Omental fat pad (tissue), 4 donors: ENCODE measurements around the gene PRKCZ. TPM values are rescaled to one million over a fixed set of nuclear protein-coding genes. Genes with fewer than 3 reads are reported as not detected.

Source experiments
- ATAC-seq: fragments of 150-250 bp; one replicate; pipeline ENCODE4 v1.9.1; 2016; ENCODE audit warnings: mild to moderate bottlenecking, moderate library complexity; ENCODE audit not compliant: low FRiP score
- DNase-seq: peaks from one replicate; pipeline ENCODE4 v3.0.0-alpha.2; 2019; ENCODE audit warnings: low spot score
- total RNA-seq, 4 donors: library from RNA; depleted of rRNA; stranded (reverse); fragments of >200 nt; gene quantifications; one replicate each; pipeline ENCODE4 v1.1.0, GENCODE V29; 2016
- TF ChIP-seq, protein P1 (sequence below), 3 donors: fragments of 450-650 bp; IDR thresholded peaks; one replicate each; pipeline ENCODE4 v1.5.1; 2016 to 2017; ENCODE audit warnings: antibody characterized with exemption in 3 of 3, mild to moderate bottlenecking in 3 of 3, moderate library complexity in 2 of 3

Gene PRKCZ
- total RNA-seq, 4 donors from 2014 or later: 2.5 to 8.1 (median 2.6) TPM

DNA sequence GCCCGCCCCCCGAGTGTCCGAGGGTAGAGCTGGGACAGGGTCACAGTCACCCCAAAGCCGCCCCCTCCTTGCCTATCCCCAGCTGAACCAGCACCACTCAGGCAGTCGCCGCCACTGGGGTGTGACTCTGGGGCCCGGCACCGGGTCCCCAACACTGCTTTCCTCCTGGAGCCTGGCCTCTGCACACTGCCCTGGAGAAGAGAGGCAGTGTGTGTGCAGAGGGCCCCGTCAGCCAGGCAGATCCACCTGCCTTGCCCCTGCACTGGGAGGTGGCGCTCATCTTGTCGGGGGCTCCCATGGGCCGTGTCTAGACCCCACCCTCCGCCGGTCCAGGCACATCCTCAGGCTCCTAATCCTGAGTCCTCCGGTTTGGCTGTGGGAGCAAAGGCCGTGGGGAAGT lies 128.7 kb downstream of the PRKCZ start:
- TF ChIP-seq, protein P1, sequence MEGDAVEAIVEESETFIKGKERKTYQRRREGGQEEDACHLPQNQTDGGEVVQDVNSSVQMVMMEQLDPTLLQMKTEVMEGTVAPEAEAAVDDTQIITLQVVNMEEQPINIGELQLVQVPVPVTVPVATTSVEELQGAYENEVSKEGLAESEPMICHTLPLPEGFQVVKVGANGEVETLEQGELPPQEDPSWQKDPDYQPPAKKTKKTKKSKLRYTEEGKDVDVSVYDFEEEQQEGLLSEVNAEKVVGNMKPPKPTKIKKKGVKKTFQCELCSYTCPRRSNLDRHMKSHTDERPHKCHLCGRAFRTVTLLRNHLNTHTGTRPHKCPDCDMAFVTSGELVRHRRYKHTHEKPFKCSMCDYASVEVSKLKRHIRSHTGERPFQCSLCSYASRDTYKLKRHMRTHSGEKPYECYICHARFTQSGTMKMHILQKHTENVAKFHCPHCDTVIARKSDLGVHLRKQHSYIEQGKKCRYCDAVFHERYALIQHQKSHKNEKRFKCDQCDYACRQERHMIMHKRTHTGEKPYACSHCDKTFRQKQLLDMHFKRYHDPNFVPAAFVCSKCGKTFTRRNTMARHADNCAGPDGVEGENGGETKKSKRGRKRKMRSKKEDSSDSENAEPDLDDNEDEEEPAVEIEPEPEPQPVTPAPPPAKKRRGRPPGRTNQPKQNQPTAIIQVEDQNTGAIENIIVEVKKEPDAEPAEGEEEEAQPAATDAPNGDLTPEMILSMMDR (IDR thresholded peaks at IDR 0.05): no peak
- no peak for ATAC-seq
- DNase-seq: no peak

DNA sequence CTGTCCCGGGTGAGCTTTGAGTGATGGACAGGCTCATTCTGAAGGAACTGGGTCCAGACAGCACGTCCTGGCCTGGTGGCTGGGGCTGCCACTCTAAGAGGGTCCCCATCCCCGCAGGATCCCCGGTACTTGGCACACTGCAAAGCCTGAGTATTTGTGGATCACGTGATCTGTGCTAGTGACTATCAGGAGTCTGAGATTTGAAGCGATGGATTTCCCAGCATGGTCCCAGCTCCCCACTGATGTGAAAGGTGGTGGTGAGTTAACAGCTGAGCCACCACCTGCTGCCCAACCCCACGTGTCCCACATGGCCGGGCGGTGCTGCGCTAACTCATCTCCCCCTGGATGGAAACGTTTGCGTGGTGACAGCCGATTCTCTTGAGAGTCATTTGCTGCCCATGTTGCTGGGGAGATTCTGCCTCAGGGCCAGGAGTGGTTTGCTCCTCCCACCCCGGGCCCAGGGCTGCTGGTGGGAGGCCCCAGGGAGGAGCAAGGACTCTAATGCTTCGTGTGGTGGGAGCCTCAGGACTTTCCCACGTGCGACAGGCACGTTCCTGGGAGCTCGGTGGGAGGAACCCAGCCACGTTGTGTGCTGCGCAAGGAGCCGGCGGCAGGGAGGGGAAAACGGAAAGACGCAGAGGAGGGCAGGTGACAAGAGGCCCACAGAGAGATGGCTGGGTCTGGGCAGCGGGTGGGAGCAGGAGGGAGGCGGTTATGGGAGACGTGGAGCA lies 129.2 kb downstream of the PRKCZ start:
- ATAC-seq (no peak), DNase-seq (no peak)
- TF ChIP-seq, protein P1 (IDR thresholded peaks at IDR 0.05): no peak

DNA sequence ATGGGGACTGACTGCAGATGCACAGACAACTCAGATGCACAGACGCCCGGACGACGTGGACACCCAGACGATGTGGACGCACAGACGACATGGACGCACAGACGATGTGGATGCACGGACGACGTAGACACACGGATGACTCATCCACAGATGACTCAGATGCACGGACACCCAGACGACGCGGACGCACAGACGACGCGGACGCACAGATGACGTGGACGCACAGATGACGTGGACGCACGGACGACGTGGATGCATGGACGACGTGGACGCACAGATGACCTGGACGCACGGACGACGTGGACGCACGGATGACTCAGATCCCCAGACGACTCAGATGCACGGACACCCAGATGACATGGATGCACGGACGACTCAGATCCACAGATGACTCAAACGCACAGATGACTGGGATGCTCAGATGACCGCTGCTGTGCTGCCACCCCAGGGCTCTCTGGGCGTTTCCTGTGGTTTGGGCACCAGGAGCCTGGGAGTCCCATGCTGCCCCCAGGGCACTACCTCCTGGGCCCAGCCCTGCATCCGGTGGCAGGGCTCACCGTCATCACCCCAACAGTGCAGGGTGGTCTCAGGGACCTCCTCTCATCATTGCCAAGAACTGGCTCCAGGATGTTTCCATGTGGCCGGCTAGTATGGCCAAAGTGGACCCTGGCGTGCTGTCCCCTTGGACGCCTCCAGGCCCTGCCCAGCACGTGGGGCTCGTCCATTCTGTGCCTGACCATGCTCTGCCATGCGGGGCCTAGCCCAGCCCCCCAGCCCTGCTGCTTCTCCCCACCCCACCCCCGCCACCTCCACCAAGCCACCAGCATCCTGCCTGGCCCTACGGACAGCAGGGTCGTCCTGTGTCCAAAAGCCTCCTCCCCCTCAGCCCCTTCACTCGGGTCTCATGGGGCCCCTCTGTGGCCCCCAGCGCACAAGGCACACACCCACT lies 130.4 kb downstream of the PRKCZ start:
- no peak for ATAC-seq
- TF ChIP-seq, protein P1 (IDR thresholded peaks at IDR 0.05): no peak
- no peak for DNase-seq

DNA sequence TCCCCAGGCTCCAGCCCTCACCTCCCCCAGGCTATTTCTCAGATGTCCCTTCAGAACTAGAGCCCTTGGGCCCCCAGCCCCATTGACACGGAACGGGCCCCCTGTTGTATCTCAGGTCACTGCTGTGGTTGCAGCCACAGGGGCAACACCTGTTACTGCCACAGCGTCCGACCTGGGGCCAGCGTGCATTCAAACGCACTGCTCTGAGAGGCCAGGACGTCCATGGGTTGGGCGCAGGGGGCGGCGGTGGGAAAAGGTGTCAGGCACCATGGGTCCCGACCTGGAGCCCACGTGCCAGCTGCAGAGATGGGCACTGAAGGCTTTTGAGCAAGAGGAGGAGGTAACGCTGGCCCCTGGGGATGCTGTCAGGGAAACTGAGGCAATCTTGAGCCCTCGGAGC lies 131.1 kb downstream of the PRKCZ start:
- no peak for DNase-seq
- ATAC-seq: no peak
- TF ChIP-seq, protein P1 (IDR thresholded peaks at IDR 0.05): no peak

DNA sequence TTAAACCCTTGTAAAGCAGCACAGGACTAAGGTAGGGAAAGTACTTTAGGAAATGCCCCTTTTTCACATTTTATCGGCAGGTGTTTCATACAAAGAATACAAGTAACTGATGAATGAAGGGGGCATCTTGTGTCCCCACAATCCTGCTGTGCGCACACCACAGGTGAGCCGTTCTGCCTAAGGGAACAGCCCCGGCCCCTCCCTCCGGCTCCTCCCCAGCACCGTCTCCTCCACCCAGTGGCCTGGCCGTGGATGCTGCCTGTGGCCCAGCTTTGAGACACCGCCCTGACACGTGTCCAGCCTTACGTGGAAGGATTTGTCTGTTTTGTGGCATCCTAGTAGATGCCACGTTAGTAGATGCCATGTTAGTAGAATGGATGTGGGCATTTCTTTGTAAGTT lies 131.5 kb downstream of the PRKCZ start:
- ATAC-seq (no peak), DNase-seq (no peak)
- TF ChIP-seq, protein P1 (IDR thresholded peaks at IDR 0.05): no peak

DNA sequence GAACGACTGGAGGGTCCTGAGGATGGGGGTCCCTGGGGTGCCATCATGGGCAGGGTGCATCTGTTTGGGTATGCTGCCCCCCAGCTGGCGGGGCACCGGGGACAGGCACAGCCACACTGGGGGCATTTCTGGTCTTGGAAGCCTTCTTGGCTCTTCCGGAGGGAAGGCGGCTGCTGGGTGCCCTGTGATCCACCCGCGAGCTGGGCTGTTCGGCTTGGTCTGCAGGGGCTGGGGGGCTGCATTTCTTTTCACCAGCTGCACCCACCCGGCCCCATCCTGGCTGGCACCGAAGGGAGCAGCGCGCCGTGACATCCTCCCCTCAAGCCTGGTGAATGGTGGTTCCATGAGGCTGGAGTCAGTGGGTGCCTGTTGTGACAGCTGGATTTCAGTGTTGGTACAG lies 132.2 kb downstream of the PRKCZ start:
- no peak for DNase-seq
- TF ChIP-seq, protein P1 (IDR thresholded peaks at IDR 0.05): no peak
- ATAC-seq: no peak
